ENCODE measurements around the gene BAIAP3.

DNA sequence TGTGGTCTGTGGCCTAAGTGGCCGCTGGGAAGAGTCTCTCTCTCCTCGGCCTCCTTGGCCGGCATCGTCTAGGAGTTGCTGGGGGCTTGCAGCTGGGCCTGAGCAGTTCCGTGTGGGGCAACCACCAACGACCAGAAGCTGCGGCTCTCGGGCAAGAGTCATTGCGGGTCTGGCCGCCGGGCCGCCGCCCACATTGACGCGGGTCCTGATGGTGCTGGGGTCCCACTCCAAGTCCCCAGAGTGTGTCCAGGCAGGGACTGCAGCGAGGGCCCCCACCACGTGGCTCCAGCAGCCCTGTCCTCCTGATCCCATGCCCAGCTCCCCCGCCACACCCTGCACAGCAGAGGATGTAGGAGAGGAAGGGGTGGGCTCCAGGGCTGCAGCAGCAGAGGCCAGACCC lies 50.1 kb downstream of the BAIAP3 start:
- TF ChIP-seq, protein P1, sequence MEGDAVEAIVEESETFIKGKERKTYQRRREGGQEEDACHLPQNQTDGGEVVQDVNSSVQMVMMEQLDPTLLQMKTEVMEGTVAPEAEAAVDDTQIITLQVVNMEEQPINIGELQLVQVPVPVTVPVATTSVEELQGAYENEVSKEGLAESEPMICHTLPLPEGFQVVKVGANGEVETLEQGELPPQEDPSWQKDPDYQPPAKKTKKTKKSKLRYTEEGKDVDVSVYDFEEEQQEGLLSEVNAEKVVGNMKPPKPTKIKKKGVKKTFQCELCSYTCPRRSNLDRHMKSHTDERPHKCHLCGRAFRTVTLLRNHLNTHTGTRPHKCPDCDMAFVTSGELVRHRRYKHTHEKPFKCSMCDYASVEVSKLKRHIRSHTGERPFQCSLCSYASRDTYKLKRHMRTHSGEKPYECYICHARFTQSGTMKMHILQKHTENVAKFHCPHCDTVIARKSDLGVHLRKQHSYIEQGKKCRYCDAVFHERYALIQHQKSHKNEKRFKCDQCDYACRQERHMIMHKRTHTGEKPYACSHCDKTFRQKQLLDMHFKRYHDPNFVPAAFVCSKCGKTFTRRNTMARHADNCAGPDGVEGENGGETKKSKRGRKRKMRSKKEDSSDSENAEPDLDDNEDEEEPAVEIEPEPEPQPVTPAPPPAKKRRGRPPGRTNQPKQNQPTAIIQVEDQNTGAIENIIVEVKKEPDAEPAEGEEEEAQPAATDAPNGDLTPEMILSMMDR (IDR thresholded peaks at IDR 0.05; ENCODE audit: control extremely low read depth in 1 of 3, insufficient read depth in 1 of 3, low read depth in 1 of 3, low read length in 3 of 3) = no peak
- TF ChIP-seq POLR2A (IDR thresholded peaks at IDR 0.05; ENCODE audit: control extremely low read depth in 1 of 2, low read depth in 2 of 2, low read length in 2 of 2) (no peak), POLR2AphosphoS5 (IDR thresholded peaks at IDR 0.05; ENCODE audit: low read depth, low read length) (no peak), NRF1 (IDR thresholded peaks at IDR 0.05; ENCODE audit: low read depth, low read length) (no peak), CBX8 (IDR thresholded peaks at IDR 0.05; ENCODE audit: borderline replicate concordance, low read depth, low read length) (no peak), SP2 (IDR thresholded peaks at IDR 0.05; ENCODE audit: low read length) (no peak), TAF1 (IDR thresholded peaks at IDR 0.05; ENCODE audit: low read depth, low read length) (no peak), EZH2 (IDR thresholded peaks at IDR 0.05; ENCODE audit: low read depth, low read length, severe bottlenecking) (no peak), ASH2L (IDR thresholded peaks at IDR 0.05; ENCODE audit: low read length) (no peak), SIX5 (IDR thresholded peaks at IDR 0.05; ENCODE audit: low read depth, low read length) (no peak), RFX5 (IDR thresholded peaks at IDR 0.05; ENCODE audit: borderline replicate concordance, low read depth, low read length) (no peak)
